DMS114 treated with DMSO at 0.1 percent for 48 hours (cell line): ENCODE results near the gene RGPD8.
"Not testable (repeated sequence)": the region's sequence is repeated elsewhere in the genome, so short reads cannot be mapped to it uniquely, and the experiment has no call there.

ENCODE experiments used
- DNase-seq: peaks from one replicate; lab custom pipeline; 2025; ENCODE audit not compliant: unreplicated experiment; lab: John Stamatoyannopoulos, UW

Gene RGPD8

DNA sequence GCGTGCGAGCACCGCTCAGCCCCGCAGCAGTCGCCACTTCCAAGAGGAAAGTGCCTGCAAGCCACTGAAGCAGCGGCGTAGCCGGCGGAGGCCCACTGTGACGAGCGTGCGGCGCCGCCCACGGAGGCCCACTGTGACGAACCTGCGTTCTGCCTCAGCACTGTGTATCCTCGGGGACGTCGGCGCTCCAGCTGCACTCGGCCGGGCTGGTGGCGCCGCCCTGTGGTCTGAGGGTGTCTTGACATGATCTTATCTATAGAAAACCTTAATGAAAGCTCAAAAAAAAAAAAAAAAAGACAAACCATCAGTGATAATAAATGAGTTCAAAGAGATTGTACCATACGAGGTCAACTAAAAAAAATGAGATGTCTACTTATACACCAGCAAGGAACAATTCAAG lies at the start of gene RGPD8:
TSS of gene RGPD8 (minus strand) at position 166 of the 400 bp plus-strand sequence. CDS start 192 bp downstream, outside the sequence.
- not testable (repeated sequence) for DNase-seq

DNA sequence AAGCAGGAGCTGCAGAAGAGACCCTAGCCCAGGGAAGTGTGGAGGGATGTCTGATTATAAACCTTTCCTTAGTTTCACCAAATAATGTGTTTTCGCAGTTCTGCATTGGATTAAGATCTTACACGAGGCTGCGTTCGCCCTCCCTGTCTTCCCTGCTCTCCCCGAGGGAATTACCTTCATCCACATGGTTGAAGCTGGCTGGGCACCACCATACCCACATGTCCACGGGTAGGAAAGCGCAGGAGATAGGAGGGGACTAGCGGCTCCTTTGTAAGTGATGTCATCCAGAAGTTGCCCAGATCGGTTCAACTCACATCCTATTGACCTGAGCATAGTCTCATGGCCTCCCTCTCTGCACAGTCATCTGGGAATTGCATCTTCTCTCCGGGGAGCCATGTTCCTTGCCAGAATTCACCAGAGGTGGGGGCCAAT lies 49.6 kb upstream of the RGPD8 start:
- no peak for DNase-seq

DNA sequence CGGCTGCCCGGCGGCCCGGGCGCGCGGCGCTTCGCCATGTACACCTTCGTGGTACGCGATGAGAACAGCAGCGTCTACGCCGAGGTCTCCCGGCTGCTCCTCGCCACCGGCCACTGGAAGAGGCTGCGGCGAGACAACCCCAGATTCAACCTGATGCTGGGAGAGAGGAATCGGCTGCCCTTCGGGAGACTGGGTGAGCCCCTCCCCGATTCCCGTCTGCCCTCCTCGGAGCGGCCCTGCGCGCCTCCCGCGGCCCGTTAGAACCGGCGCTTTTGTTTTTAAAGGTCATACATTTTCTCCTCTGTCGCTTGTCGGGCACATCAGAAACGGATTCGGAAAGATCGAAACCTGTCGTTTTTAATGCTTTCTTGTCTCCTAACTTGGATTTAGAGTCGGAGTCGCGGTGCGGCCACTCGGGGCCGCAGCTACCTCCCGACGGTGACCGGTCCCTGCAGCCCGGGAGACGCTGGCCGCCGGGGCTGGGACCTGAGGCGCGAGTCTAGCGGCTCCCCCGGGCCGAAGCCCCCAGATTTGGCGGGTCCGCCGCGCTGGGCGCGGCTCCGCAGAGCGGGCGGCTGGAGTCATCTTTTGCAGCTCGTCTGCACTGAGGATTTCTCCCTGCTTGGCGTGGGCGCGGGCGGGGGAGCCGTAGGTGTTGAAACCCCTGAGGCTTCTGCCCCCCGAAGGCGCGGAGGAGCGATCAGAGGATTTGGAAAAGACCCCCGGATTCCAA lies 49.0 kb upstream of the RGPD8 start:
- no peak for DNase-seq

DNA sequence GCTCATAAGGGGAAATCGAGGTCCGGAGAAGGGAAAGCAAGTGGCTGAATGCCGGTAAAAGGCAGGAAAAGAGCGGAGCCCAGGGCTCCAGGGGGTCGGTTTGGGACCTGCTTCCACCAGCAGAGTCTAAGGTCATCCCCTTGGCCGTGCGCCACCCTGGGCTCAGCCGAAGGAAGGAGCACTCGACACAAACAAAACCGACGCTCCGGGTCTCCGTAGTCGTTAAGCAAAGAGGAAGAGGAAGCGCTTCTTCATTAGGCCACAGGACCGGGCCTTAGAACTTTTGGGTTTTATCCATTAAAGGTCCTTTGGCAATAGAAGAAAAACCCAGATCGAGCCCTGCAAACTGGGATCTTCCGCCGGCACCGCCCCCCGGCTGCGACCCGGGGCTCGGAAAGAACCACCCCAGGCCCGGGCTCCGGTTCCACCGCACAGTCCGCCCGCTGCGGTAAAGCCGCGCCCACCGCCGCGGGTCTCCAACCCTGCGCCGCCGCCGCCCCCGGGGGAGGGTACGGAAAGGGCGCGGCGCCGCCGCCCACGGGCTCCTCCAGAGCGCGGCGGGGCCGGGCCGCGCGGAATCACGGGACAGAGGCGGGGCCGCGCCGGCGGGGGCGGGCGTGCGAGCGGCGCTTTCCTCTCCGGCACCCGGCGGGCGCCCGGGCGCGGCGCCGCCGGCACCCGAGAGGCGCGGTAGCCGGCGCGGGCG lies 48.2 kb upstream of the RGPD8 start, which contains the start of gene TTL:
TSS of gene TTL (plus strand) at position 629 of the 706 bp plus-strand sequence. CDS start 189 bp downstream, outside the sequence.
- DNase-seq, result no peak

DNA sequence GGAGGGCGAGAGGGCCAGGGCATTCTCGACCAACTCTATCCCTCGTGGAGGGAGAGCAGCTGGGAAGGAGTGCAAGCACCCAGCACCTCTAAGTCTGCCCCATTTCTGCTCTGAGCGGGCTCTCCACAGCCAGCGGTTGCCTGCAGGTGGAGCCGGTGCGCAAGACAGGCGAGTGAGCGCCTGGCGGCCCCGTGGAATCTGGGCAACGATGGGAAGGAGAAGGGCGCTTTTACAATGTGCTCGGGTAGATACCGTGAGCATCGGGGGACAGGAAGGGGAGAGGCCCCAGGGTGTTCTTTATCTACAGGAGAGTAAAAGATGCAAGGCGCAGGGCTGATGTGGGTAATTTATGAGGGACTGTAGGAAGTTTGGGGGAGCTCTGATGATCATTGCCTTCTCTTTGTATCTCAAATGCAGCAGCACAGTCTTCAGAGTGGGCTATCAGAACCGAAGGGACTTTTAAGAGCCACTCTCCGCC lies 47.6 kb upstream of the RGPD8 start:
- DNase-seq, result peak; percentile 31

DNA sequence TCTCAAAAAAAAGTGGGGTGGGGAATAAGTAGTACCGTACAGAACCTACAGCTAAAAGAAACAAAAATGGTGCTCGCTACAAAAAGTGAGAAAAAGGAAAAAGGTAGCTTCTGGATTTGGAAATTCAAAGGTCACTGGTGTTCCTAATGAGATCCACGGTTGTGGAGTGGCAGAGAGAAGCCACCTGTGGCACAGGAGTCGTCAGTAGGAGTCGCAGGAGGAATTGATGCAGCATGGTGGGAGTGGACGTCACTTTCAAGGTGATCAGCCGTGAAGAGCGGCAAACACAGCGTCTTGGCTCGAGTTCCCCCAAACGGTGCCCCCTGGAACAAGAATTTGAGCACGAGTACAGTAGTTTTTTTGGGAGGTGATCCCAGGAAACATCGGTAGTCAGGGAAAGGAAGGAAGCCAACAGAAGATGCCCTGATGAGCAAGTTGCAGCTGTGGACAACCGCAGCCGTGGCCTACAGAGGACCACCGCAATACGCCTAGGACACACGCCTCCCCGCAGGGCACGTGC lies 47.1 kb upstream of the RGPD8 start:
- no peak for DNase-seq

DNA sequence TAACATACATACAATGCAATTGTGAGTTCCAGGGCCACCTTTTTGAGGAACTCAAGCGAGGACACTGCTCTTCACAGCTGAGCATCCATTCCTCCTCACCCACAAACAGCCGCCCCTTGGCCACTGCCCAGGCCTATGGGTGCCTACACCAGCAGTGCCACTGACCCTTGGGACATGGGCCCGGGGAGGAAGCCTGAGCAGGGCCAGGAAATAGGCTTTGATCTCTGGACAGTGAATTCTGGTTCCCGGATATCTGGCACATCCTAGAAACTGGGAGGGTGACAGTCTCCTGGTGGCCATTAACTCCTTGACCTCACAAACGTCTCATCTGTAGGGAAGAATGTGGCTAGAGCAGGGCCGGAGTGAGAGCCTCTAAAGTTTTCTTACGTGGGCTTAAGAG lies 43.0 kb upstream of the RGPD8 start:
- no peak for DNase-seq

DNA sequence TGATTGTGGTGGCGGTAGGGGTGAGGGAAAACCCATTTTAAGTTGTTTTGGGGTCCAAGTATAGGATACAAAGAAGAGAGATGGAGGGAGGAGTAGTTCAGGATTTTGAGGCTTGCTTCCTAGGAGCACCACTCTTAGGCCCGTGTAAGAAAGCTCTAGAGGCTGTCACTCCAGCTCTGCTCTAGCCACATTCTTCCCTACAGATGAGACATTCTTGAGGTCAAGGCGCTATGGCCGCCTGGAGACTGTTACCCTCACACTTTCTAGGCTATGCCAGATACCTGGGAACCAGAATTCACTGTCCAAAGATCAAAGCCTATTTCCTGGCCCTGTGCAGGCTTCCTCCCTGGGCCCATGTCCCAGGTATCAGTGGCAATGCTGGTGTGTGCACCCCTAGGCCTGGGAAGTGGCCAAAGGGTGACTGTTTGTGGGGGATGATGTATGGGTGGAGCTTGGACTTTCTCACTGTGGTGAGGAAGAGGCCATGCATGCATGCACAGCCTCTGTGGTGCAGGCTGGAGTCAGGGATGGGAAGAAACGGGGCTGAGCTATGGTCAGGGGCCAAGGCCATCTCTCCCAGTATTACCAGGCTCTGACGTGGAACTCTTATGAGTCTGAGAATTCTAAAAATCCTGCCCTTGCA lies 41.5 kb upstream of the RGPD8 start:
- no peak for DNase-seq

DNA sequence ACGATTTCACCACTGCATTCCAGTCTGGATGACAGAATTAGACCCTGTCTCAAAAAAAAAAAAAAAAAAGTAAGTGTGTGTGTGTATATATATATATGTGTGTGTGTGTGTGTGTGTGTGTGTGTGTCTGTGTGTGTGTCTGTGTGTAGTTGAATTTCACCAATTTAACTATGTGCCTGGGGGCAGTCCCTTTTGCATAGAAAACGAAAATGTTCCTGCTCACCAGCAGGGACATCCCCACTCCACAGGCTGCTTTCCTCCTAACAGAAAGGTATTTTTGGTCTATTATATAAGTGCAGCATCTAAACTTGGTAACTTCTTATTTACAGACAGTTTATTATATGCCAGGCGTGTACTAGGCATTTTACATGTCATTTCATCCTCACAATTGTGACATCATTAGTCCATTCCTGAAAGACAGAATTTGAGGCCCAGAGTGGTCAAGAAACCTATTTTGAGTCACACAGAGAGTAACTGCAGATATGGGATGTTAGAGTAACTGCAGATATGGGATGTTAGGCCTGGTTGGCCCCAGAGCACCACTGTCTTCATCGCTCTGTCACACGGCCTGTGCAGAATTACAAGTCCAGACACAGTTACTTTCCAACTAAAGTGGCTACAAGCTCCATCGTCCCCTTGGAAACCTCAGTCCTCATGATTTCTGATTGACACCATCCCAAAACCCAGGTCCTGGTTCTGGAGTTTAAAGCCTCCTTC lies 39.3 kb upstream of the RGPD8 start:
- DNase-seq, result no peak

DNA sequence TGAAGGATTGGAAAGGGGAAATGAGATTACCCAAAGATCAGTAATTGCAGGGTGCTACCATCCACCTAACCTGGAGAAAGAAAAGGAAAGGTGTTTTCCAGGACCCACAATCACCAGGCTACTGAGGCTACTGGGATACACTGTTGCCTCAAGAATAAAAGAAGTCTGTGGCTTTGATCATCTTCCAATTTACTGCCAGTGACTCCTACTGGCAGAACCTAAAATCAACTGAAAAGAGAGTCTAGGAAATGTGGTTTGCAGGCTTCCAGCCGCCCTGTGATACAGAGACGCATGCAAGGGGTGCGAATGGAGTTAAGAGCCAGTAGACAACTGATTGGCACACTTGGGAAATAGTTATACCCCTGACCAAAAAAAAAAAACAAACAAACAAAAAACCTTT lies 31.9 kb upstream of the RGPD8 start:
- no peak for DNase-seq

DNA sequence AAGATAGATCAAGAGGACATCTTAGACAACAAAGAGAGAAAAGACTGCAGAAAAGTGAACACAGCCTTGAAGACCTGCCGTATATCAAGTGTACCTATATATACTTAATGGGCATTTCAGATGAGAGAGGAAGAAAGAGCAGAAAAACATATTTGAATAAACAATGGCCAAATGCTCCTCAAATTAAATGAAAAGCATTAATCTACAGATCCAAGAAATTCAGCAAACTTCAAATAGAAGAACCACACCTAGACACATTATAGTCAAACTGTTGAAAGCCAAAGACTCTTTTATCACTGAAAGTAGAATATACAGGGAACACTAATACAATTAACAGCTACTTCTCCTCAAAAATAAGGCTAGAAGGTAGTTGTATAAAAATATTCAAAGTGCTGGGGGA lies 29.8 kb upstream of the RGPD8 start:
- no peak for DNase-seq

DNA sequence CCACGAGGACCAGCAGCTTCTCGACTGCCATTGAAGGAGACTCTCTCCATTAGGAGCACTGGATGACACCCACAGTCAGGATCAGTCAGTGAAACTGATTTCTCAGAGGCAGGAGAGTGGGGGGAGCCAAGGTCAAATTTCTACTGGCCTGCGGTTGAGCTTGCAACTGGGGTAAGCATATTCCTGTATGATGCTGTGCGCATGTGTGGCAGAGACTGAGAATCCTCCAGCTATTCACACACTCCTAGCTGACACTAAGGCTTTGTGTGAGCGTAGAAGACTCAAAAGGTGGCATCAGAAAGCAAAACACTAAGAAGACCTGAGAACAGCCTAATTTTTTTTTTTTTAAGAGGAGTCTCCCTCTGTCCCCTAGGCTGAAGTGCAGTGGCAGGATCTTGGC lies 28.7 kb upstream of the RGPD8 start:
- no peak for DNase-seq

DNA sequence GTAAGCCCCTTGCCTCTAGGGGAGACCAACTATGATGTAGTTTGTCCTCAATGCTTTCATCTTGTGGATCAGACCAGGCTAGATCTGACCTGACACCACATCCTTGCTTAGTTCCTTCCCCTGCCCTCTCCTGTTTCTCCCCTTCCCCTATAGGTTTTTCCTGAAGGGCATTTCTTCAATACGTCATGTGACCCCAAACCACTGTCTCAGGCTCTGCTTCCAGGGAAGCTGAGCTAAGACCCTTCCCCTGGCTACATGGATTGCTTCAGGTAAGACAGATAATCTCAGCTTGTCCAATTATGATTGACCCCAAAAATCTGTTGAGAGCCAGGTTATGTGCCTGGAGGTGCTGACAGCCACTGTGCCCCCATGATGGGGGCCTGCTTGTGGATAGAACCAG lies 25.9 kb upstream of the RGPD8 start:
- no peak for DNase-seq

DNA sequence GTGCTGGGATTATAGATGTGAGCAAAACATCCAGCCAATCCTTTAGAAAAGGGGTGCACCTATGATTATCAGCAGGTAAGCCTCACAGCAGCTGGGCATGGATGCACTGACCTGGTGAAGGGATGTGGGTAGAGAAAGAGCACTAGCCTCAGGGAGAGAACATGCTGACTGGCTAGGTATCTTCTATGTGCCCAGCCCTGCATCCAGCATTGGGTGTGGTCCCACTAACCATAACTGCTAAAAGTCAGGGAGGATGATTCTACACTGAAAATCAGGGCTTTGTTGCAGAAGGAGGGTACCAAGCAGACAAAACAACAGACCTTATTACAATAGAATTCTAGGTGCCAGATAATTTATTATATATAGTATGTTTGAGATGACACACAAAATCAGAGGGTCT lies 21.1 kb upstream of the RGPD8 start:
- DNase-seq, result no peak

DNA sequence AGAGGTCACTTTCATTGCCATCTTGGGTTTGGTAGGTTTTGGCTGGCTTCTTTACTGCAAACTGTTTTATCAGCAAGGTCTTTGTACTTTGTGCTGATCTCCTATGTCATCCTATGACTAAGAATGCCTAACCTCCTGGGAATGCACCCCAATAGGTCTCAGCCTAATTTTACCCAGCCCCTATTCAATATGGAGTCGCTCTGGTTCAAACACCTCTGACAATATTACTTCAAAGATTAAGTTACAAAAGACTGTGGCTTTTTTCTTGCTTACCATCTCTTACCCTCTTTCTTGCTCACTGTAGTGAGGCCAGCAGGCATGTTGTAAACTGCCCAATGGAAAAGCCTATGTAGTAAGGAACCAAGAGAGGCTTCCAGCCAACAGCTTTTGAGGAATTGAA lies 17.9 kb upstream of the RGPD8 start:
- DNase-seq, result no peak

DNA sequence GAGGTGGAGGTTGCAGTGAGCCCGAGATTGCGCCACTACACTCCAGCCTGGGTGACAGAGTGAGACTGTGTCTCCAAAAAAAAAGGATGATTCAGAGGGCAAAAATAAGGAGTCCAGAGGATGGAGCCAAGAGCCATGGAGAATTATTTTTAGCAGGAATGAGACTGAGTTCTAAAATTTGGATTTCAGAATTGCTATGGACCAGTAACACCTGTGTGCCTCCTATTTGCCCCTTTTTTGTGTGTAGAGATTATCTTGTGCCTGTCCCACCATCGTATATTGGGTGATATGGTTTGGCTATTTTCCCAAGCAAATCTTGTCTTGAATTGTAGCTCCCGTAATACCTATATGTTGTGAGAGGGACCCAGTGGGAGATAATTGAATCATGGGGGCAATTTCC lies 16.4 kb upstream of the RGPD8 start:
- DNase-seq, result no peak

DNA sequence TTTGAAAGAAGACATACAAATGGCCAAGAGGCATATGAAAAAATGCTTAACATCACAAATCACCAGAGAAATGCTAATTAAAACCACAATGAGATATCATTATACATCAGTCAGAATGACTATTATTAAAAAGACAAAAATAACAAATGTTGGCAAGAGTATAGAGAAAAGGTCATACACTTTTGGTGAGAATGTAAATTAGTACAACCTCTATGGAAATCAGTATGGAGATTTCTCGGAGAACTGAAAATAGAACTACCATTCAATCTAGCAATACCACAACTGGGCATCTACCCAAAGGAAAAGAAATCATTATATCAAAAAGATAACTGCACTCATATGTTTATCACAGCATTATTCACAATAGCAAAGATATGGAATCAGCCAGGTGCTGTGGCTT lies 10.8 kb upstream of the RGPD8 start:
- not testable (repeated sequence) for DNase-seq

DNA sequence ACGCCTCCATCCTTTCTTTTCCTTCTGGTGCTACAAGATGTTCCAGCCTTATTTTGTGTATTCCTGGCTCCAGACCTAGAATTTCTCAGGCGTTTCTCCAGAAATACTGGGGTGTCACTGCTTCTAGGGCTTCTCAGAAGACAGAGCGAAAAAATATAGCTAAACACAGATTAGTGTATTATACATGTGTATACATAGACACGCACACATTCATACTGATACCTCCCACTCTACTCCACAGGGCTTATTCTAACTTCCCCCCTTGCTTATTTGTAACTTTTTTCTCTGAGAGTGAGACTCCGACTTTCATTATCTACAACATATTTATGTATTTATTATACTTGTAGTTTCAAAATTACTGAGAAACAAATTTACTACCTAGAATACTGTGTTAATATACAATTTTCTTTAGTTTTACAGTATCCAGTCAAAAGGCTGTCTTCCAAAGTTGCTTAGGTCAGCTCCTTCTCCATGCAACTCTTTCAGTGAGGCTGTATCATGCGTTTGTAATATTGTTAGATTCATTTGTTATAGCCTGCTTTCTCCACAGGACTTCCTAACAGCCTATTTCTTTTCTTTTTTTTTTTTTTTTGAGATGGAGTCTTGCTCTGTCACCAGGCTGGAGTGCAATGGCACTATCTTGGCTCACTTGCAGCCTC lies 5.3 kb upstream of the RGPD8 start:
- DNase-seq, result not testable (repeated sequence)

DNA sequence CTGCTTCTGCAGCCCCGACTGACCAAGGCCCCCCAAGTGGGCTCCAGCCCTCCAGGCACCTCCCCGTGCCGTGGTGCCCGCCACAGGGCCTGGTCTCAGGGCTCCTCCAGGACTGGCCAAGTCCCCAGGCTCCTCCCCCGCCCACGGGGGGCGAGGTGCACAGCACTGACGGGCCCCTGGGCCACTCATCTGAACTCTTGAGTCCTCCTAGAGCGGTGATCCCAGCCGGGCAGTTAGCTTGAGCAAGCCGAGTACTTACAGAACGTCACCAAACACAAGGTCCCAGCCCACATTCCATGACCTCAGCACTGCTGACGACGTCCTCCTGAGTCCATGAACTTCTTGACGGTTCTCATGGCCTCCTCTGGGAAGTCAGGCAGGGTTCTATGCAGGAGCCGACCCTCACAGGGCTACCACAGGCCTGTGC lies 4.0 kb upstream of the RGPD8 start:
- not testable (repeated sequence) for DNase-seq

DNA sequence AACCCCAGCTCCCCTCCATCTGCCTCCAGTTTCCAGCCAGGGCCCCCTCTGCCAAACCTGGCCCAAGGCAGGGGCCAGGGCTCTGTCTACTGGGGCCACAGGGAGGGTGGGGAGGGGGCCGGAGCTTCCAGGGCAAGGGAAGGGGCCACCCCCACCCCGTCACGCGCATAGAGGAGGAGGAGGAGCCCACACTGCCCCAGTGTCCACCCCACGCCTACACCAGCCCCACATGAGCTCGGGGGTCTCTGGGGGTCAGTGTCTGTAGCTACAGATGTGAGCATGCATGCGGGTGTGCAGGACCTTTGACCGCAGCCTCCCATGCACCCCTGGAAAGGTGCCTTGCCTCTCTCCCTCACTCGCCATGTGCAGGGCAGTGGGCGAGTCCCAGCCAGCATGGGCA lies 3.5 kb upstream of the RGPD8 start:
- not testable (repeated sequence) for DNase-seq
